CD14-positive monocyte (primary cell): ENCODE measurements around the gene ACAP3. TPM values are rescaled to one million over a fixed set of nuclear protein-coding genes. Genes with fewer than 3 reads are reported as not detected.

ENCODE experiments used
- DNase-seq, 3 donors: peaks; one replicate each; pipeline ENCODE4 v3.0.0-alpha.2; 2011 to 2022
- H2AFZ ChIP-seq: 2 replicates; pipeline ENCODE4 v1.6.0; 2012; ENCODE audit warnings: mild to moderate bottlenecking, low read depth, low read length, inconsistent platforms; ENCODE audit not compliant: insufficient read depth, poor library complexity, severe bottlenecking
- H3K27ac ChIP-seq, 2 donors: 1 replicate in 1 of 2; 2 replicates in 1 of 2; pipeline ENCODE4 v1.5.1; 2012 to 2013; ENCODE audit warnings: low read length in 2 of 2, control low read depth in 1 of 2, inconsistent platforms in 1 of 2, low read depth in 1 of 2, mild to moderate bottlenecking in 1 of 2
- H3K27me3 ChIP-seq, 2 donors: one replicate each; pipeline versions ENCODE4 v1.6.0 to v1.6.1; 2011 to 2013; ENCODE audit warnings: low read length in 2 of 2; ENCODE audit not compliant: control insufficient read depth in 2 of 2, insufficient read depth in 2 of 2
- H3K36me3 ChIP-seq, 2 donors: replicated peaks in 1 of 2; 1 replicate in 1 of 2; 2 replicates in 1 of 2; pipeline versions ENCODE4 v1.5.1 to v1.6.1; 2012 to 2013; ENCODE audit warnings: low read length in 2 of 2, control low read depth in 1 of 2, inconsistent platforms in 1 of 2, mild to moderate bottlenecking in 1 of 2; ENCODE audit not compliant: insufficient read depth in 2 of 2, control insufficient read depth in 1 of 2
- H3K4me1 ChIP-seq, 2 donors: 1 replicate in 1 of 2; 2 replicates in 1 of 2; pipeline versions ENCODE4 v1.5.1 to v1.6.1; 2012 to 2013; ENCODE audit warnings: low read length in 2 of 2, control low read depth in 1 of 2, inconsistent platforms in 1 of 2, mild to moderate bottlenecking in 1 of 2, moderate library complexity in 1 of 2; ENCODE audit not compliant: insufficient read depth in 2 of 2, control insufficient read depth in 1 of 2
- H3K4me2 ChIP-seq: replicated peaks from 2 replicates; pipeline ENCODE3; 2012; ENCODE audit warnings: low read length, moderate library complexity, mild to moderate bottlenecking; ENCODE audit not compliant: poor library complexity, severe bottlenecking; ENCODE audit errors: extremely low read depth
- H3K4me3 ChIP-seq, 3 experiments: fragments of 200-600 bp in 1 of 3; sonication (generic) in 1 of 3; replicated peaks in 1 of 3; 1 replicate in 2 of 3; 2 replicates in 1 of 3; pipeline ENCODE4 v1.5.1; 2011 to 2013; ENCODE audit warnings: low read length in 3 of 3, mild to moderate bottlenecking in 3 of 3, control low read depth in 2 of 3, low read depth in 2 of 3, inconsistent platforms in 1 of 3, moderate library complexity in 1 of 3
- H3K79me2 ChIP-seq: 2 replicates; pipeline ENCODE4 v1.6.0; 2012; ENCODE audit warnings: mild to moderate bottlenecking, control low read depth, inconsistent platforms, low read length, moderate library complexity; ENCODE audit not compliant: insufficient read depth
- H3K9ac ChIP-seq: 2 replicates; pipeline ENCODE4 v1.6.0; 2017; ENCODE audit warnings: low read length, mild to moderate bottlenecking; ENCODE audit not compliant: insufficient read depth, poor library complexity, severe bottlenecking
- H3K9me3 ChIP-seq, 2 donors: replicated peaks in 1 of 2; 1 replicate in 1 of 2; 2 replicates in 1 of 2; pipeline versions ENCODE4 v1.5.1 to v1.6.1; 2012 to 2013; ENCODE audit warnings: low read length in 2 of 2, control low read depth in 1 of 2; ENCODE audit not compliant: control insufficient read depth in 1 of 2, insufficient read depth in 1 of 2
- H4K20me1 ChIP-seq: 2 replicates; pipeline ENCODE4 v1.6.0; 2012; ENCODE audit warnings: mild to moderate bottlenecking, low read length, control low read depth, moderate library complexity; ENCODE audit not compliant: insufficient read depth
- H3K27ac Mint-ChIP-seq, 7 donors: one replicate each; pipeline ENCODE4 v1.8.0; 2020; ENCODE audit warnings: mild to moderate bottlenecking in 7 of 7, mixed read lengths in 7 of 7, moderate library complexity in 6 of 7, inconsistent platforms in 2 of 7
- H3K27me3 Mint-ChIP-seq, 3 donors: one replicate each; pipeline ENCODE4 v1.8.0; 2021 to 2022; ENCODE audit warnings: low read depth in 3 of 3, mild to moderate bottlenecking in 3 of 3, mixed read lengths in 3 of 3, moderate library complexity in 3 of 3, inconsistent platforms in 1 of 3
- H3K36me3 Mint-ChIP-seq, 2 donors: one replicate each; pipeline ENCODE4 v1.8.0; 2020; ENCODE audit warnings: mixed read lengths in 2 of 2, inconsistent platforms in 1 of 2, mild to moderate bottlenecking in 1 of 2
- H3K4me1 Mint-ChIP-seq: one replicate; pipeline ENCODE4 v1.8.0; 2020; ENCODE audit warnings: mild to moderate bottlenecking, mixed read lengths
- H3K4me3 Mint-ChIP-seq, 2 donors: one replicate each; pipeline ENCODE4 v1.8.0; 2020; ENCODE audit warnings: mild to moderate bottlenecking in 2 of 2, mixed read lengths in 2 of 2, moderate library complexity in 1 of 2
- H3K9me3 Mint-ChIP-seq, 7 donors: one replicate each; pipeline ENCODE4 v1.8.0; 2020 to 2022; ENCODE audit warnings: mixed read lengths in 7 of 7, mild to moderate bottlenecking in 6 of 7, moderate library complexity in 6 of 7, inconsistent platforms in 2 of 7
- CTCF ChIP-seq: fragments of 200-600 bp; IDR thresholded peaks from one replicate; pipeline ENCODE4 v1.8.0; 2022; ENCODE audit warnings: antibody characterized with exemption, mild to moderate bottlenecking
- WGBS: methylation state at CpG from one replicate; pipeline ENCODE4 v1.1.5; 2013; ENCODE audit warnings: missing lambda C conversion rate; ENCODE audit not compliant: insufficient coverage; 5-methylcytosine and 5-hydroxymethylcytosine counted together
- intact Hi-C, 2 donors: fragments of 100-400 bp; cut with micrococcal nuclease; formaldehyde crosslinking; loops; one replicate each; pipeline versions ENCODE4 v1.15.0 to v1.15.1; 2023
- polyA plus RNA-seq, 3 donors: library from polyadenylated mRNA; depleted of rRNA in 1 of 3; unstranded in 2 of 3; stranded (reverse) in 1 of 3; fragments of 300-500 nt in 2 of 3; fragments of >200 nt in 1 of 3; fragmentation: Illumina TruSeq in 2 of 3; gene quantifications; 1 replicate in 2 of 3; 2 replicates in 1 of 3; pipeline ENCODE4 v1.2.3, GENCODE V29; 2012 to 2021

ACAP3 gene
- polyA plus RNA-seq, 3 donors: 3.5 to 132 (median 4.0) TPM

DNA sequence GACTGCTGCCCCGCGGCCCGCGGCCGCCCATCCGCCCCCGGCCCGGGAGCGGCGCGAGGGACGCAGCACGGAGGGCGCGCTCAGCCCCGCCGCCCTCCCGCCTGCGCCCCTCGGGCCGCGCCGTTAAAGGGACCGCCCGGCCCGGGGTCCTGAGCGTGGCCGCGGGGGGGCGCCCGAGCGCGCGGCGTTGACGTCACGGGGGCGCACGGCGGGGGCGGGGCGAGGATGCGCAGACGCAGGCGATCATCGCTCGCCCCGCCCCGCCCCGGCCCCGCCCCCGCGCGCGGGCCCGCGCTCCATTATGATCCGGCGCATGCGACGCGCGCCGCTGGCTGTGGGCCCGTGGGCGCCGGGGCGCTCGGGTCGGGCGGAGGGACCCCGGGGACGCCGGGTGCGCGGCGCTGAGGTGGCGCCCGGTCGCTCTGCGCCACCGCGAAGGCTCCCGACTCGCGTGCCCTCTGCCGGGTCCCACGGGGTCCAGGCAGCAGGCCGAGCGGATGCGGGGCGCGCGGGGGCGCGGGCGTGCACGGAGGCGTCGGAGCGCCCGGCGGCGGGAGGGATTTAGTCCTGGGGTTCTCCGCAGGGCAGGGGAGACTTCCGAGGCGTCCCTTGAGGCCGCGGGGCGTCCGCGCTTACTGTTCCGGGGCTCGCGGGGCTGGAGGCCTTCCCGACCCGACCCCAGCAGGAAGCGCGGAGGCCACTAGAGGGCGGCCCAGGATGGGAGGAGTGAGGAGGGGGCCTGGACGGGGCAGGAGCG is 41.7 kb upstream of the ACAP3 start, which contains the start of gene DVL1:
Gene DVL1 (minus strand): TSS at position 163 of the 757 bp plus-strand sequence. CDS start 353 bp downstream, outside the sequence.
- peaks cover 0 to 6% of the 10 kb centered on the region in 2 donors for H3K36me3 Mint-ChIP-seq
- Histone ChIP-seq H4K20me1 (peaks cover 30% of the 10 kb centered on the region), H3K9me3 (no peaks in the 10 kb centered on the region), H3K4me2 (peak within 1 kb of the TSS; percentile 91), H3K27ac (peak within 1 kb of the TSS in 1 of 2 donors; percentile 62), H3K9ac (peak within 1 kb of the TSS; percentile 77), H3K79me2 (peaks cover 28% of the 10 kb centered on the region), H3K36me3 (no peaks in the 10 kb centered on the region), H3K27me3 (peaks cover 11 to 30% of the 10 kb centered on the region in 2 donors), H3K4me1 (peaks cover 11 to 17% of the 10 kb centered on the region in 2 donors), H3K4me3 (peak within 1 kb of the TSS; percentile 44 to 76 (median 64)), H2AFZ (peak within 1 kb of the TSS; percentile 90)
- DNase-seq: peak; percentile 42 to 69 (median 52)
- peaks cover 29 to 43% (median 33%) of the 10 kb centered on the region in 3 donors for H3K27me3 Mint-ChIP-seq
- H3K4me3 Mint-ChIP-seq: peak within 1 kb of the TSS; percentile 81 to 85
- TF ChIP-seq CTCF: peak; percentile 46
- intact Hi-C loops: no loop called here
- peaks cover 17% of the 10 kb centered on the region for H3K4me1 Mint-ChIP-seq
- peaks cover 0 to 10% (median 4%) of the 10 kb centered on the region in 7 donors for H3K9me3 Mint-ChIP-seq
- peak within 1 kb of the TSS in 4 of 7 donors; percentile 35 to 89 (median 76) for H3K27ac Mint-ChIP-seq
- under 1% methylated on average over 102 of the region's 122 CpGs for WGBS

DNA sequence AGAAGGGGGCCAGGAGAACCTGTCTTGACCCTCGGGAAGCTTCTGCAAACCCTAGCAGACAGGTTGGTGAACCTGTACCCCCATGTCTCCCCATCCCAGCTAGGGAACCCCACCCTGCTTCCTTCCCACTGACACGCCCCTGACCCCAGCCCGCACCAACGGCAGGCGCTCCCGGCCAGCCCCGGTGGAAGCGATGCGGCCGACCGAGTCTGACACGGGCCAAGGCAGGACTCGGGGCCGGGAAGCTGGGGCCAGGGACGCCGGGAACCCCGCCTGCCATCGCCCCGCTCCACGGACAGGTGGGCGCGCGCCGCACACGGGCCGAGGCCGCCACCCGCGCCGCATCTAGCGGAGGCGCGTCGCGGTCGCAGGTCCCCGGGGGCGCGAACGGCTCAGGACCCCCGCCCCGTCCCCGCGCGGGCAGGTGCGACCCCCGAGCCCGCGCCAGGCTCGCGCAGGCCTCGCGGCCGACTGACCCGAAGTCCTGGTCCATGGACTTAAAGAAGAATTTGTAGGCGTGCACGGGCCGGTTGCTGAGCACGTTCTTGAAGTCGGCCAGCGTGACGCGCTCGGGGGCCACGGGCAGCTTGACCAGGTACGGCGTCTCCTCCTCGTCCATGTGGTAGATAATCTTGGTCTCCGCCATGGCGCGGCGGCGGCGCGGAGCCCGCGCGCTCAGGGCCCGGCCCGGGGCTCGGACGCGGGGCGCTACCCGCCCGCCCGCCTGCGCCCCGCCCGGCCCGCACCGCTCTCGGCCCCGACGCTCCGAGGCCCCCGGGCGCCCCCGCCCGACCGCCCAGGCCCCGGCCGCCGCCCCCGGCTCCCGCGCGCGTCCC is 40.9 kb upstream of the ACAP3 start:
- Histone ChIP-seq H3K36me3 (no peaks in the 10 kb centered on the region), H3K27me3 (peaks cover 4 to 22% of the 10 kb centered on the region in 2 donors), H3K4me1 (peaks cover 11 to 17% of the 10 kb centered on the region in 2 donors), H3K79me2 (peaks cover 28% of the 10 kb centered on the region), H3K9ac (peak overlapping the region; percentile 76), H2AFZ (peak overlapping the region; percentile 65), H3K27ac (no peak overlapping the region), H3K4me2 (peak overlapping the region; percentile 91), H3K9me3 (no peaks in the 10 kb centered on the region), H3K4me3 (peak overlapping the region; percentile 44 to 76 (median 64)), H4K20me1 (peaks cover 32% of the 10 kb centered on the region)
- TF ChIP-seq CTCF: no peak
- Mint-ChIP-seq H3K27ac (peak overlapping the region in 4 of 7 donors; percentile 35 to 89 (median 76)), H3K4me3 (peak overlapping the region; percentile 81 to 85), H3K27me3 (peaks cover 22 to 35% (median 25%) of the 10 kb centered on the region in 3 donors), H3K4me1 (peaks cover 16% of the 10 kb centered on the region), H3K9me3 (peaks cover 0 to 6% (median 0%) of the 10 kb centered on the region in 7 donors), H3K36me3 (peaks cover 0 to 5% of the 10 kb centered on the region in 2 donors)
- WGBS: under 1% methylated on average over 108 of the region's 109 CpGs
- intact Hi-C loops: no loop called here
- peak in 1 of 3 donors; percentile 32 for DNase-seq
